Activated gamma-delta T cell treated with anti-CD3 and anti-CD28 coated beads, Interleukin-2, amount 50 U/mL, for 16 hours (primary cell): ENCODE measurements around the gene IL17REL.

Experiments used
- DNase-seq: peaks from one replicate; pipeline ENCODE4 v3.0.0-alpha.2; 2020; ENCODE audit warnings: low read depth

Gene IL17REL

GRCh38 chr22:50012211-50013181, at the start of gene IL17REL:
Gene IL17REL, minus strand, starts transcription at chr22:50012765. Its CDS starts 119 bp downstream, at chr22:50012646.
- DNase-seq = no peak

- DNase-seq = no peak
Measured at GRCh38 chr22:50061824-50062355, 49.3 kb upstream of the IL17REL start.

GRCh38 chr22:50061141-50061823, 48.7 kb upstream of the IL17REL start:
- no peak for DNase-seq

GRCh38 chr22:50060441-50061140, 48.0 kb upstream of the IL17REL start:
- DNase-seq = no peak

GRCh38 chr22:50059881-50060262, 47.3 kb upstream of the IL17REL start:
- no peak for DNase-seq

- DNase-seq = no peak
Measured at GRCh38 chr22:50058906-50059880, 46.6 kb upstream of the IL17REL start.

- DNase-seq = no peak
Measured at GRCh38 chr22:50058061-50058905, 45.7 kb upstream of the IL17REL start, which contains the start of gene TTLL8. Gene TTLL8, minus strand, starts transcription at chr22:50058298.

- DNase-seq = no peak
Measured at GRCh38 chr22:50057278-50058060, 44.9 kb upstream of the IL17REL start.

GRCh38 chr22:50056214-50056972, 43.8 kb upstream of the IL17REL start:
- no peak for DNase-seq

- no peak for DNase-seq
Measured at GRCh38 chr22:50053861-50054260, 41.3 kb upstream of the IL17REL start.

GRCh38 chr22:50051930-50052329, 39.4 kb upstream of the IL17REL start:
- DNase-seq = no peak

GRCh38 chr22:50049299-50050195, 37.0 kb upstream of the IL17REL start:
- no peak for DNase-seq

GRCh38 chr22:50048836-50049235, 36.3 kb upstream of the IL17REL start:
- no peak for DNase-seq

- no peak for DNase-seq
Measured at GRCh38 chr22:50048061-50048765, 35.6 kb upstream of the IL17REL start.

GRCh38 chr22:50047346-50047745, 34.8 kb upstream of the IL17REL start:
- DNase-seq = no peak

- no peak for DNase-seq
Measured at GRCh38 chr22:50046481-50047245, 34.1 kb upstream of the IL17REL start.
